ENCODE data around the gene IER5L.
"Not testable (repeated sequence)": the region's sequence is repeated elsewhere in the genome, so short reads cannot be mapped to it uniquely, and the experiment has no call there.

IER5L gene

DNA sequence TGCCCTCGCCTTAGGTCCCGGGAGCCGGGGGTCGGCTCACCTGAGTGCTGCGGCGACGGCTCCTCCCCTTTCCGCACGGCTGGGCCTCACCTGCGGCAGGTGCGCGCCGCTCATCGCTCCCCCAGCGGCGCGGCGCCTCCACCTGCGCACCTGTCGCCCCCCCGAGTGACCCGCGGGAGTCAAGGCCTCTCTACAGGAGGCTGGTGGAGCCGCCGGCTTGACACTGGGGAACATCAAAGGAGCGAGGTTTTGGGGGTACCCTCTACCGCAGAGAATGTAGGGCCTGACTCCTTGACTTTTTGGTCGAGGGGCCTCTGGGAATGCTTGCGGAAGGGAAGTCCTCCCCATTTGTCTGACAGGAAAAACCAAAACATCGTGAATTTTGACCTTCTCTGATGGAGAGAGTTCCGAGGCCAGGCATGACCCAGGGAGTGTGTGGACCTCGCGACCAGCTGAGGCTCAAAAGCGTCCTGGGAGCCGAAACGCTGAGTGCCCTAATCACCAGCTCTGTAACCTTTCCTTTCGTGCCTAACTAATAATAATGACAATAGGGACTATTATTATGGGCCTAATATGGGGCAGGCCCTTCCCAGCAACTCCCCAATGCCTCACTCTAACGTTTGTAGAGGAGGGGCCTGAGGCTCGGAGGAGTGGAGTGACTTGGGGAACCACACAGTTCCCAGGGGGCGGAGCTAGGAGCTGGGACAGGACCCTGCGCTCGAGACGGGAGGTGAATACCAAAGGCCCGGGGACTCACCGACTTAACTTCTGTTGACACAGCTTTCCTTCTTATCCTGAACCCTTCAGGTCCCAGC lies 714 bp upstream of the IER5L start:
- no peak for DNase-seq (ENCODE audit: low spot score)

- DNase-seq (ENCODE audit: low spot score): no peak
Observed at GRCh38 chr9:129177443-129177790, 644 bp downstream of the IER5L start.

- DNase-seq (ENCODE audit: low spot score): no peak
Observed at GRCh38 chr9:129176701-129177442, 1.2 kb downstream of the IER5L start.

DNA sequence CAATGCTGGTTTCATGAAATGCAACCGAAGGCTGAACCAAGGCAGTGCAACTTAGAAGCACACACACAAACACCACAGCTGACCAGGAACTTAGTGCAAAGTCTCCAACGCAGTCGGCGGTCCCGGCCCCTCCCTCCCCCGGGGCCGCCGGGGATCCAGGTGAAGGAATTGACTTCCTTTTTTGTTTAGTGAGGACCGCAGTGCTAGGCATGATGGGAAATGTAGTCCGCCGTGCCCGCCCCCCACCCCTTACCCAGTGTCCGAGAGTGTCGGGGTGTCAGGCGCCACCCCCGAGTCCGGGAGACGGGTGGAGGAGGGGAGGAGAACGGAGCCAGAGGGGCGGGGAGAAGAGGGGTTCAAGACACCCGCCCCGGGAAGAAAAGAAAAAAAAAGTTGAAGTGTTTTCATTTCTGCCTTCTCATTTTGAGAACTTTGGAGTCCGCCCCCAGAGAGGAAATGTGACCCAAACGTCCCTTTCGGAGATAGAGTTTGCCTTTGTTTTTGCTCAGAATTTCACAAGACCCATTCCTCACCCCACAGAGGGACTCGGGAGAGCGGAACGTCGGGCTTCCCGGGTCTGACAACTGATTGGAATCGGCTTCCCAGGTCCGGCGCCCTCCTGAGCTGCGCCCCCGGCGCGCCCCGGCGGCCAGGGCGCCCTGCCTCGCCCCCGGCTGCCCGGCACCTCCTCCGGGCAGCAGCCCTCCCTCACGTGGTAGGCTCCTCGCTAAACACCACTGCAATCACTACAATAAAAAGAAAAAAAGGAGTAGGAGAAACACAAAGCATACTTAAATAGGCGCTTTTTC lies 2.0 kb downstream of the IER5L start:
- DNase-seq (ENCODE audit: low spot score): peak; percentile 81

DNA sequence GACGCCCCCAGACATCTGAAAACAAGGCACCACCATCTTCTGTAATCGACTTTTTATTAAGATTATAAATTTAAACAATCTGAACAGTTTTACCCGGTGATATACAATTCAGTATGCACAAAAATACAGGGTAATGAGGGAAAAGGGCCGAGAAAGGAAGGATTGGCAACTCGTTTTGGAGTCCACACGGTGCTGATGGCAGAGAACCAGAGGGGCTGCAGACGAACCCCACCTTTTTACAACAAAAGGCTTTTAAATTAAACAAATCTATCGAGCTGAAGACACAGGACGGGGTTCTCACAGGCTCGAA lies 2.6 kb downstream of the IER5L start:
- no peak for DNase-seq (ENCODE audit: low spot score)

GRCh38 chr9:129174724-129175514 lies 3.1 kb downstream of the IER5L start:
- peak; percentile 94 for DNase-seq (ENCODE audit: low spot score)

GRCh38 chr9:129174102-129174723 lies 3.8 kb downstream of the IER5L start:
- DNase-seq (ENCODE audit: low spot score): peak; percentile 95

DNA sequence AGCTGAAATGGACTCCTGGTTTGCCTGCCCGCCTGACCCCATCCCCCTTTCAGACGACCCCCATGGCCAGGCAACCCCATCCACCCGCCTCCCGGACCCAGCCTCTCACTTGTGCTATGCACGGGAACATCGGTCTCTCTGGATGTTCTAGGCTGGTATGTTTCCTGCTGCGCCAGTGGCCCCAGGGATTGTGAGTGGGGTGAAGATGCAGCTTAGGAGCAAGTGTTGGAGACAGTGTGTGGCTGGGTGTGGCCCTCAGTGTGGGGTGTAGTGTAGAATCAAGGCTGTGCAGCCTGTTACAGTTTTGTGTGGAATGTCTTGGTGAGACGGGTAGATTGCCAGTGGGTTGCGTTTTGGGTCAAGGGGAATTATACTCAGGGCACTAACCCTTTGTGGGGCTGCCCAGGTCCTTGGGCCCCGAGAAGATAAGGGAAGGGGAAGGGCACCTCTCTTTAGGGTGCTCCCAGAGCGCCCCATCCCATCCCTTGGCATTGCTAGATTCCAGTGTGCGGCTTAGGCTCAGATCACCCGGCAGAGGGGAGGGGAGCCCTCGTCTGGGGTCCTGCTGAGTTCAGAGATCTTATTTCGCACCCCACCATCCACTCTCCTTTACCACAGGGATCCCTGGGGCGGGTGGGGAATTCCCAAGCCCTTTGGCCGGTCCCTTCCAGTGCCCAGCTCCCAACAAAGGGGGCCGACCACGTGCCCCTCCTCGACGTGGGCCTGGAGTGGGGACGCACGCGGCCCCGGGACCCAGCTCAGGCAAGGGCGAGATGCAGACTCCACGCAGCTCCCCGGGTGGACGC lies 4.6 kb downstream of the IER5L start:
- no peak for DNase-seq (ENCODE audit: low spot score)

DNA sequence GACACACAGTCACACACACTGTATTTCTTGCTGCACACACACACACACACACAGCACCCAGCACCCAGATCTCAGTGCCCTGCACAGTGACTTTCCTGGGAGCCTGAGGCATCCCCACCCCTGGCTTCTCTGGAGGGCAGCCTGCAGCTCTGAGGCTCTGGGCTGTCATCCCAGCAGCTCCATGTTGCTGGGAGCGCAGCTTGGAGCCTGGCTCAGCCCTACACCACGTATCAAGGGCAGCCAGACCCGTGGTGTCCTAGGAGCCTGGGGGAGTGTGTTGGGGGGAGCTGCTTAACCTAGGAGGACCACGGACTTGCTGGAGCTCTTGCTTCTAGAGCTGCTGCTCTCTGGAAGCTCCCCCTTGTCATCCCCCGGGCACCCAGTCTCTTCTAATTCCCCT lies 5.2 kb downstream of the IER5L start:
- no peak for DNase-seq (ENCODE audit: low spot score)

GRCh38 chr9:129171993-129172751 lies 5.9 kb downstream of the IER5L start:
- no peak for DNase-seq (ENCODE audit: low spot score)

- no peak for DNase-seq (ENCODE audit: low spot score)
Observed at GRCh38 chr9:129170229-129170628, 7.8 kb downstream of the IER5L start.

DNA sequence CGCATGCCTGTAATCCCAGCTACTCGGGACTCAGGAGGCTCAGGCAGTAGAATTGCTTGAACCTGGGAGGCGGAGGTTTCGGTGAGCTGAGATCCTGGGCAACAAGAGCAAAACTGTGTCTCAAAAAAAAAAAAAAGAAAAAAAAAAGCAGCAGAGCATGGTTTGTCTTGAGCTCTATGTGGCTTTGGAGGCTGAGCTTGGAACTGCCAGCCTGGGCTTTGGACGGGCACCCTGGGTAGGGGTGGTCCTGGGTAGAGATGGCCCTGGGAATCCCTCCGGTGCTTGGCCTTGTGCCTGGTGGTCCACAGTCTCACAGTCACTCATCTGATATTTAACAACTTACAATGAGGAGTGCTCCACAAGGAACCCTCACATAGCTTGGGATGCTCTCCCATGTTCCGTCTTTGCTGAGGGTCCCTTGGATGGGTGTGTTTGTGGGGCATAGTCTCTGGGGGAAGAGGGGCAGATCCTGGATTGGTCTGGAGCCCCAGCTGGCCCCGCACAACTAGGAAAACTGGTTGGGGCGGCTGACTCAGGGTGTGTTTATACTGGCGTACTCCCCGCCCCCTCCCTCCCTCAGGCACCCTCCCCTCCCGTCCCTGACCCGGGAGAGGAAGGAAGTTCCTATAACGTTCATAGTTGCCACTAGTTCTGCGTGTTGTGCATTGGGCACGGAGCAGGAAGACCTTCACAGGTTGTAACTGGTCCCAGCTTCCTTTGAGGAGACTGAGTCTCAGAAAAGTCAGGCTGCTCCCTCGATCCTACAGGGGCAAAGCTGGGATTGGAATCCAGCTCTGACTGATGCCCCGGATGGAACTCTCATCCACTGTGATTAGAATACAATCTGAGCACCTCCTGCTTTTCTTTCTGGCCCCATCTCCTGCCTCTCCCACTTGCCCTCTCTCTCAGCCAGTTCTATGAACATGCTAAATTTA lies 11.2 kb downstream of the IER5L start:
- peak; percentile 96 for DNase-seq (ENCODE audit: low spot score)

DNA sequence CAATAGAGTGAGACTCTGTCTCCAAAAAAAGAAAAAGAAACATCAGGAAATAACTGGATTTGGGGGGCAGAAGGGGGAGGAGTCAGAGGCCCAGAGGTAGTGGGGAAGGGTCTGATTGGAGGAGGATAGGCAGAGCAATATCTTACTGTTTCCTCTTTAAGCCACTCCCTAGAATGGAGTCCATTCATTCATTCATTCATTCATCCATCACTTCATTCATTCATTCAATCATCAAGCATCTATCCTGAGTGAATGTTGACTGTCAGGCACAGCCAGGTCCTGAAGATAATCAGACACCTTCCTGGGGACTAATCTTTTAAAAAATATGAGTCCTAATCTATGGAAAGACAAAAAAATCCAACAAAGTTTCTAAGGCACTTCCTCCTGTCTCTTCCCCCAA lies 12.9 kb downstream of the IER5L start:
- no peak for DNase-seq (ENCODE audit: low spot score)

DNA sequence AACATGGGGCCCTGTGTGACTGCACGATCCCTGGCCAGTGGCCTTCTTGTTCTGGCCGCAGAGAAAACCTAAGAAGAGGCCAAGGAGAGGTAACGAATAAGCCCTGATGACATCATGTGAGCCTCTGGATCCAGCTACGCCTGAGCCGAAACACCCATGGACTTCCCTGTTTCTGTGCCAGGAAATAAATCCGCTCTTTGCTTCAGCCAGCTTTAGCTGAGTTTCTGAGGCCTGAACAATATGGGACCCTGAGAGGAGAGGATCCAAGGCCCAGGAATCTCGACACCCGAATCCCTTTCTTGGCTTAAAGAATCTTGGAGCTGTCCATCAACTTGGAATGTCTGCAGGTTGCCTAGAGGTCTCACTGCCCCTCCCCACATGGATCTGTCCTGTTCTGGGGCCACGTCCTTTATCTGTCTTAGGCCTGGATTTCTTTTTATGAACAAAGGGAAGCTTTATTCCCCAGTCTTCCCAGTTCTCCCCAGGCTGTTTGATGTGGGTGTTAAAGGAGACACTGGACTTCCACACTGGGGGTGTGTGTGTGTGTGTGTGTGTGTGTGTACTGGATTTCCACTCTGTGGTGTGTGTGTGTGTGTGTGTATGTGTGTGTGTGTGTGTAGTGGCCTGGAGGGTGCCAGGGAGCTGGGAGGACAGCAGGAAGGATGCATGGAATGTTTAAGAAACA lies 13.7 kb downstream of the IER5L start:
- DNase-seq (ENCODE audit: low spot score): no peak

DNA sequence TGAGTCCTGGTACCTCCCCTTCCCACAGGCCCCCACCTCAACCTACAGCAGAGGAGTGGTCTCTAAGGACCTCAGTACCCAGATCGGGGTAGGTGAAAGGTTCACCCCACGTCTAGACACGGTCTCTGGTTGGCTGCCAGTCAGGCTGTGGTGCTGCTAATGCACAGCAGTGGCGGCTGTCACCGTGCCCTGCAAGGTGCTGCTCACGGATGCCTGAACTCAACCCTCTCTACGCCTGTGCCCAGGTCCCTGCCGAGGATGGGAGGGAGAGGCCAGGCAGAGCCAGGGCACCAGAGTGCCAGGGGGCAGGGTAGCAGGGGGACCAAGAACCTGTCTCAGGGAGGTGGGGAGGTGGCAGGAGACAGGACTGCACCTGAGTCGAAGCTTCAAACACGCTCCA lies 14.3 kb downstream of the IER5L start:
- no peak for DNase-seq (ENCODE audit: low spot score)

DNA sequence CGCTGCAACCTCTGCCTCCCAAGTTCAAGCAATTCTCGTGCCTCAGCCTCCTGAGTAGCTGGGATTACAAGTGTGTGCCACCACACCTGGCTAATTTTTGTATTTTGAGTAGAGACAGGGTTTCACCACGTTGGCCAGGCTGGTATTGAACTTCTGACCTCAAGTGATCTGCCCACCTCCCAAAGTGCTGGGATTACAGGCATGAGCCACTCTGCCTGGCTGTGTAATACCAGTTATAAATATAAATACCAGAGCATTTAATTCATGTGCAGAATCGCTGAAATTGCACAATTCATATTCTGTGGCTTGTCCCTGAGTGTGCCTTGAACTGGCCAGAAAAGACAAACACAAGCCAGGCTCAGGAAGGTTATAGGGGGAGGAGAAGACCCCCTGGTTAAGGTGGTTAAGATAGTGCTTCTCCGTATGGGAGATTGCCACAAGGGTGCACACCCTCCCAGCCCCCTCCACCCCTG lies 14.8 kb downstream of the IER5L start:
- DNase-seq (ENCODE audit: low spot score): not testable (repeated sequence)

DNA sequence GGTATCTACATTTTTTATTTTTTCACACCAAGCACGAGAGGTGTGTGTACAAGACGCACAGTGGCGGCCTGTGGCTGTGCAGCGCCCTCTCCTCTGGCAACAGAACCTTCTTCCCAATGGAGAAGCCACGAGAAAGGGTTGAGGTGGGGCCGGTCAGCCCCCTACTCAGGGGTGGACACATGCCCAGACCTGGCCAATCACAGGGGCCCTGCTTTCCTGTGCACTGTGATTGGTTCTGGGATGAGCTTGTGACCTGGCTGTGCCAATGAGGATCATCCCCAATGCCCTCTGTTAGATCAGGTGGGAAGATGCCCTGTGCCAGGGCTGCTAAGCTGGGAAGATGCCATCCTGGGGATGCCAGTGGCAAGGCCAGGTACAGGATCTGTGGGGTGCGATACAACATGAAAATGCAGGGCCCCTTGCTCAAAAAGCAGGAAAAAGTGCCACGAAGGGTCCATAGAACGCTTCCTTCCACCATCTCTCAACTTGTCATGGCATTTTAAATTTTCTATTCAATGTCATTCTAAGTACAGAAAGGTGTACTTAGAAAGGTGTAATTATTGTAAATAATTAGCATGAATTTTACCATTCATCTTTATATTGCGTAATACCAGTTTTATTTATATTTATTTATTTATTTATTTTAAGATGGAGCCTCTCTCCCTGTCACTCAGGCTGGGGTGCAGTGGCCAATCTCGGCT lies 15.4 kb downstream of the IER5L start:
- DNase-seq (ENCODE audit: low spot score): no peak

GRCh38 chr9:129161534-129161837 lies 16.6 kb downstream of the IER5L start:
- no peak for DNase-seq (ENCODE audit: low spot score)

Data from hepatic stellate cell (primary cell).